Transverse colon (tissue), 3 donors: Measurements from ENCODE around the gene MAFG.

Experiments used
- CTCF ChIP-seq, 5 experiments: fragments of 200-600 bp in 3 of 5; fragments of 450-650 bp in 2 of 5; sonication (generic) in 3 of 5; IDR thresholded peaks; 1 replicate in 2 of 5; 2 replicates in 3 of 5; pipeline ENCODE4 v1.5.1; 2016 to 2017; ENCODE audit warnings: antibody characterized with exemption in 5 of 5, inconsistent platforms in 3 of 5, mild to moderate bottlenecking in 2 of 5, moderate library complexity in 1 of 5
- POLR2A ChIP-seq: fragments of 450-650 bp; IDR thresholded peaks from one replicate; pipeline ENCODE4 v1.6.1; 2016; ENCODE audit warnings: antibody characterized with exemption, mild to moderate bottlenecking, moderate library complexity

- TF ChIP-seq CTCF (IDR thresholded peaks at IDR 0.05) (no peak), POLR2A (no peak)
These were observed 24.7 kb downstream of the MAFG start for GRCh38 chr17:81902653-81903414.
